Muscle of arm (tissue), 12 donors: ENCODE measurements around the gene RRAS2. TPM values are rescaled to one million over a fixed set of nuclear protein-coding genes. Genes with fewer than 3 reads are reported as not detected.
A peak's percentile ranks its signal among the peaks of the same experiment; 100 is the strongest.
"Not testable (repeated sequence)": the region's sequence is repeated elsewhere in the genome, so short reads cannot be mapped to it uniquely, and the experiment has no call there.

Experiments used
- DNase-seq: peaks from one replicate; pipeline ENCODE4 v3.0.0-alpha.2; 2013
- polyA plus RNA-seq, 12 donors: library from polyadenylated mRNA; unstranded; fragments of 120-200 nt; gene quantifications; one replicate each; pipeline ENCODE4 v1.2.1, GENCODE V29; 2013; ENCODE audit not compliant: insufficient read length in 12 of 12

Gene RRAS2
- polyA plus RNA-seq, 12 donors: 32.2 to 58.5 (median 46.9) TPM; not detected in 1

DNA sequence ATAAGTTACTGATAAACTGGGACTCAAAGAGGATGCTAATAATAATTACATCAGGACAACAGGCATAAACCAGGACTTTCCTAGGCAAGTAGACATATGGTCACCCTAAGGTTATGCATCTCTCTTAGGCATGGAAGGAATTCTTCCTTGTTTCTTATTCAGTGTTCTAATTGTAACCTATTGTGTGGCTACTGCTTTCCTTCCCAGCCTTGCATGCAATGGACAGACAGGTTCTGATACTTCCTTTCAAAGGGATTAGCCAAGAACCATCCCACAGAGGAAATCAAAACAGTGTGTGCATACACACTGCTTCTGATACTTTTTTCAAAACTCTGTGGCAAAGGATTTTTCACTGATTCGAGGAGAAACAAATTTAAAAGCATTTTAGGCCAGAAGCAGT, 48.3 kb downstream of the RRAS2 start:
- DNase-seq: no peak

DNA sequence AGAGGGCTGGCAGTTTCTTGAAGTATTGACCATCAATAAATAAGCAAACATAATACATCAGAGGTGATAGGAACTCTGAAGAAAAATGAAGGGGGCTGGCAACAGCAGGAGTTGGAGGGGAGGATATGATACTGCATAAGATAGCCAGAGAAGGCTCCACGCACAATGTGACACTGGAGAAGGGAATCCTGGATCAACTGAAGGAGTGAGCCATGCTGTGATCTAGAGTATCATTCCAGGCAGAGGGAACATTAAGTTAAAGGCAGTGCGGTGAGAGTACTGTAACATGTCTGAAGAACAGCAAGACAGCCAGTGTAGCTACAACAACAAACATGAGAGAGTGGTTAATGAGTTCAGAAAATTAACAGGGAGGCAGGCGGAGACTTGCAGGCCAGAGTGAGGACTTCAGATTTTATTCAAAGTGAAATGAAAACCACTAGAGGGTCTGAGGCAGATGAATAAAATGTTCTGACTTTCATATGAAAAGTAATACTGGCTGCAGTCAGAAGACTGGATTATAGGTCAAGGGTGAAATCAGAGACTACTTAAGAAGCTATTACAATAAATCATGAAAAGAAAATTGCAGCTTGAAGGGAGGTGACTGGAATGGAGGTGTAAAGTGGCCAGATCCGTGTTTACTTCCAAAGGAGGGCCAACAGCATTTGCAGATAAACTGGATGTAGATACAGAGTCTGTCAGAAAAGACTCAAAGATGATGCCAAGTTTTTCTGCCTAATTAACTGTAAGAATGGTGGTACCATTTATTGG, 49.4 kb downstream of the RRAS2 start:
- DNase-seq: no peak

DNA sequence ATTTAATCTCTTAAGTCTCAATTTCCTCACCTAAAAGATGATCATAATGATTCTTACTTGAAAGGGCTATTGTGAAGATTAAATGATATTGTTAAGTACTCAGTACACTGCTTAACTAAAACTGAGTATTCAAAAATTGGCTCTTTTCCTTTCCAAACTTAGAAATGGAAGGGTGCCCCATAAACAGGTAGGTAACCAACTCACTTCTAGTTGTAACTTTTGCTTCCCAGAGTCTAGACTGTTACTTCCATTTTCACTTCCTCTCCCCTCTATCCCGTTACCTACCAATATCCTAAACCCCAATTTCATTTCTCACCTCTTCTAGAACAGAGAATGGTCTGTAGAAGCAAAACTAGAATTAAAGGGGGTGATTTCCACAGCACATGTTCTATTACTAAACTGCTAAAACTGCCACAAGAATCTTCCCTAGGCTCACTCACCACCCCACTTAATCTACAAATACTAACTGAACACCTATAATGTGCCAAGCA, 50.0 kb downstream of the RRAS2 start:
- DNase-seq: no peak

DNA sequence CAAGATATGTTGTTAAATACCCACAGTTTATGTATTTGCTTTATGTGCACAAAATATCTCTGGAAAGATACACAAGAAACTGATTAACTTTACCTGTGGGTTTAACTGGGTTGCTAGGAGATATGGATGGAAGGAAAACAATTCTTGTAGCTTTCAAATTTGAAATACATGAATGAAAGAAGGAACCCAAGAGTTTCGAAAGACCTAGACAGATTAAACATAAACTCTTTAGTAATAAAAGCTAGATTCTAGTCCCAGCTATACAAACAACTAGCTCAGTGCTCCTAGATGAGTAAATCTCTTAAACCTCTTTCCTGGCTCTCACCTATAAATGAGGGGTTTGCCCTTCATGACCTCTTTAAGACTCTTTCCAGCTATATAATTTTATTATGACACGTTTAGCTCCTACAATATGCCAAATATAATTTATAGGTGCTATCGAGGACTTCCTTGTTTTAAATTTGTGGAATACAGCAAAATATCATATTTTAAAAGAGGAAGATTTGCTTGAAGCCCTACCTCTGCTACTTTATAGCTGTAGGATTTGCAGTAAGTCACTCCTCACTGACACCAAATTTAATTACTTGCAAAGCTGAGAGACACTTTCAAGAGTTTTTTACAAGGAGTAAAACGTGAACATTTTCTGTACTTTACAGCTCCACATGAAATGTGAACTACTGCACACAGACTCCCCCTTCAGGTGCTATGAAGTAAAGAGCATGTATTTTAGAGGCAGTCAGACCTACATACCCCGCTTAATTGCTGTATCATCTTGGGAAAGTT, 50.7 kb downstream of the RRAS2 start:
- DNase-seq: peak; percentile 6

DNA sequence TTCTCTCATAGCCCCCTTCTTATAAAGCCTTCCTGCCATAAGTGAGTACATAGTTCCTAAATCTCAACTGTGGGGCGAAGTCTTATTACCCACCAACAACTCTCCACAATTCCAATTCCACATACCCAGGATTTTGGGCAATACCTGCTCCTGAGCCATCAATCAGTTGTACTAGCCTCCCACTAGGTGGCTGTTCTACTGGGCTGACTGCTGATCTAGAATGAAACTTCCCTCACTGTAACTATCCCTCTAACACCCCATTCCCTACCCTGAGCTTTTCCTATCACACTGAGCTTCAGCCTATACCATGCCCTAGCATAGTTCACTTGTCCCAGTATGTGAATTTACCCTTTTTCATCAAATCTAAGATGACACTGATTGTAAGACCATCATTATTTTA, 52.5 kb downstream of the RRAS2 start:
- no peak for DNase-seq

DNA sequence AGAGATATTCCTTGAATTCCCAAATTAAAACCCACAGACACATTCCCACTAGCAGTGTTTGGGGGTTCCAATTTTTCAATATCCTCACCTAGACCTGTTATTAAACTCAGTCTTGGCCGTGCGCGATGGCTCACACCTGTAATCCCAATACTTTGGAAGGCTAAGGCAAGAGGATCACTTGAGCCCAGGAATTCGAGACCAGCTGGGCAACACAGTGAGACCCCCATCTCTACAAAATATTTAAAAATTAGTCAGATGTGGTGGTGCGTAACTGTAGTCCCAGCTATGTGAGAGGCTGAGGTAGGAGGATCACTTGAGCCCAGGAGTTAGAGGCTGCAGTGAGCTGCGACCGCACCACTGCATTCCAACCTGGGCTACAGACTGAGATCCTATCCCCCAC, 53.3 kb downstream of the RRAS2 start:
- no peak for DNase-seq

DNA sequence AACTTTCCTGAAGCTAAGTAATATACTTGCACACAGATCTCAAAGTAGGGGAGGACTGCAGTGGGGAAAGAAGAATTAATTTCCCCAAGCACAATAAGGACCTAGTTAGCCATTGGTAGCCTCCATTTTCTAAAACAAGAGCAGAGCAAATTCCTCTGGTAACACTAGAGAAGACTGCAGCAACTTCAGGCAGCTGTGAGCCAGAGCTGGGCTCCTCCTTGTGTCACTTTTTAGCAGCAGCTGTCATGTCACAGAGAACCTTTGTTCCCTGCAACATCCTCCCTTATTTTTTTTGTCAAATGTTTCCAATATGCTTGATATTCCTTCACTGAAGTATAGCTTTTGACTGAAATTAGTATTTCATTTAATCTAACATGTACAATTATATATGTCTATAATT, 54.4 kb downstream of the RRAS2 start:
- peak; percentile 11 for DNase-seq

DNA sequence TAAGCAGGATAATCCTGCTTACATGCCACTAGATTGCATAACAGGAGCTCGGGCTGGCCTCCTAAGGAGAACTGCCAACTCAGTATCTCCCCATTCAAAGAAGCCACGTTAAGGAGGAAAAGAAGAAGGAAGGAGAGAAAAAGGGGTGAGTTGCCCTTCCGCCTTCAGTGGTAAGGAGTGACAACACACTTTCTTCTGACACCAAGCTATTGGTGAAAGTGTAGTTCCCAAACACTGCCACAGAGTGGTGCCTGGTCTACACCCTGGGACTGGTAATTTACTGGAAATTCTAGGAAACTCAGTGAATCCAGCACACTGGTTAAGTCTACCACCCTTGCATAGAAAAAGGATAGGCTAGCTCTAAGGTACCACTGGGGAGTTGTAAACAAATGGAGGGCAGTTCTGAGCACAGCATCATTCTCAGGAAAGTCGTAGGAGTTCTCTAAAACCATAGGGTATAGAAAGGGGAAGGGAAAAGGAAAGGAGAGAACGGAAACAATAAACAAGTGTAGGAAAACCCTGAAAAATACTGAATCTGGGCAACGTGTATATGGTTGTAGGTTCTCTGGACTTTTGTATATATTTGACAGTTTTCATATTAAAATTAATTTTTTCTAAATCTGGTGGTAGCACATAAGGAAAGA, 58.2 kb downstream of the RRAS2 start:
- peak; percentile 55 for DNase-seq

DNA sequence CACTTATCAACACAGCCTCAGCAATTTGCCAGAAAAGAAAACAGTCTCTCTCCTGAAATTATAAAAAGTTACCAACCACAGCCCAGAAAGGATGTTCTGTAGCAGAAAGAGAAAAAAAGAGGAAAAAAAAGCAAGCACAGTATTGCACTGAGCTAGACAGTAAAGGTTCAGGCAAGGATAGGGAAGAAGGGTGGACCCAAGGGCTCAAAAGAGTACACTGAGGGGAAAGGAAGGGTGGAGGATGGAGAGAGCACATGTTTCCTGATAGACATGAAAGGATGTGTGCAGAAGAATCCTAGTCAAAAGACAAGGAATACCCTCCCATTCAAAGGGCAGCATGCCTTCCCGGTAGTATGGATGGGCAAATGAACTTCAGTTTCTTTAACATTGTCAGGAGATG, 59.1 kb downstream of the RRAS2 start:
- DNase-seq: no peak

DNA sequence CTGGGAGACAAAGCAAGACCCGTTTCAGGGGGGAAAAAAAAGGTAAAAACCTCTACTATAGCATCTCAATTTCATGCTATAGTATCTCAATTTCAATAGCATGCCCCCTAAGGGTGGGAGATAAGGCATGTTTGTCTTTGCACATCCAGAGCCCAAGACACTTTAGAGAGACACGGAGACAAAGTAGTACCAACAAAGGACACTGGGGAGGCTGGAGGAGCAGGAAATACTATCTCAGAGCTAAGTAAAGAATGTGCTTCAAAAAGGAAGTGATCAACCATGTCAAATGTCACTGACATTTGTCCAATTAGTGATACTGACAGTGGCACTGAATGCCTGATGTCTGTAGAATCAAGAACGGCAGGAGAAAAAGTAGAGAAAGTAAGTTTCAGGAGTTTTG, 68.6 kb downstream of the RRAS2 start:
- no peak for DNase-seq

DNA sequence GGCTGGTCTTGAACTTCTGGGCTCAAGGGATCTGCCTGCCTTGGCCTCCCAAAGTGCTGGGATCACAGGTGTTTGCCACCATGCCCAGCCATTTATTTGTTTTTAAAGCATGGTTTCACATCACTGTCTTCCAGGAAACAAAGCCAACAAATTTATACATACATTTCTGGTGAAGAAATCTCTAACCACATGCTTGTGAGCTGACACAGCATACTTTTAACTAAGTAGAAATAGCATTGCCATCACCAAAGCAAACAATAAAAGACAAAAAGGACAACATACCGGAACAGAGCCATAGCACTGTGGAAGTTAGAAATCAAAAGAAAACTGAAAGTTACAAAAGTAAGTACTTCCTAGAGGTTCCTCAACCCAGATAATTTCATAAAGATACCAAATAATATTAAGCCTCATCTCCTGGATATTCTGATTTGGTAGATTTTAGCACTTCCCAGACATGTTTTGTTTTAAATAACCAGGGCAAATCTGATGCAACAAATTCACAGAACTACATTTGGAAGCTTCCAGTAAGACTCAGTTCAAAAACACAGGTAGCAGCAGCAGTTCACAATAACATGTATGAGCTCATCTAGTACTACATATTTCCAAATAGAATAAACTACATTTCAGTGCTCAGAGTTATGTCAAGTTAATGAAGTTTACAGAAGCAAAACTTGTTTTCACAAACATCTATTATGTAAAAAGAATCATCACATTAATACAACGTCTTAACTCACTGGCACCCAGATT, 70.6 kb downstream of the RRAS2 start:
- DNase-seq: no peak

DNA sequence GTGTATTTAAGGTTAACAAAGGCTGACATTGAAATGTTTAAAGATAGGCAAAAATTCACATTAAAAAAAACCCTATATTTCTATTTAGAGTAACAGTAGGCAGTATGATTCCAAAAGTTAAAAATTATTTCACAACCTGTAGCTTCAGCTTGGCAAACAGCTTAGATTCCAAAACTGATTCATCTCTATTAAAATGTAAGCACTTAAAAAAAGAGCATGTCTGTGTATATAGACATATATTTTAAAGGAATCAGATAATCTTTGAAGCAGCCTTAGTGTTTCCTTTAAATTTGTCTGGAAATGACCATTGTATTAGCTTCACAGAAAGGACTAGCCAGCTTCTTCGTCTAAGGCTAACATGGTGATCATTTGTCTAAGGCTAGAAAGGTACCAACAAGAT, 80.1 kb downstream of the RRAS2 start:
- DNase-seq: not testable (repeated sequence)

DNA sequence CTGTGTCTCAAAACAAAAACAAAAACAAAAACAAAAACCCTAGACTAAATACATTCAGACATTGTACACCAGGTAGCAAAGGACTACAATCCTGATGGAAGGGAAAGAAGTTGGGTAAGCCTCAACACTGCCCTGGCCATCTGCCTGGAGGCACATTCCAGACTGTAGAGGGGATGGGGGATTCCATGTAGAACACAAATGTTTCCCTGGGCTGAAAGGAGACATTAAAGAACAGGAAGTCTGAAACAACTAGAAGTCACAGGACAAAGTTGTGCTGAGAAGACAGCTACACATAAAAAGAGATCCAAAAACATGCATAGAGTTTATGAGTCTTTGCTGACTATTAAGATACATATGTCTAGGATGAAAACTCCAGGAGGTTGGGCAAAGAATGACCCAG, 83.9 kb downstream of the RRAS2 start:
- DNase-seq: no peak

DNA sequence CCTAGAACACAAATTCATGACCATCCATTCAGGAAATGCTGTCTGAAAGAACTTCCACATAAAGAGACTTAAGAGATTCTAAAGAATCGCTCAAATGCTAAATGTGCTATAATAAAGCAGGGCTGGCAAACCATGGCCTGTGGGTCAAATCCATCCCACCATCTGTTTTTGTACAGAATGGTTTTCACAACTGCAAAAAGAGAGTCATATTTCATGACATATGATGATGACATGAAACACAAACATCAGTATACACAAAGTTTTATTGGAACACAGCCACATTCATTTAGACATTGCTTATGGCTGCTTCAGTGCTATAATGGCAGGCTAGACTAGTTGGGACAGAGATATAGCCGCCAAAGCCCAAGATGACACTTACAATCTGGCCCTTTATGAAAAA, 85.1 kb downstream of the RRAS2 start:
- no peak for DNase-seq

DNA sequence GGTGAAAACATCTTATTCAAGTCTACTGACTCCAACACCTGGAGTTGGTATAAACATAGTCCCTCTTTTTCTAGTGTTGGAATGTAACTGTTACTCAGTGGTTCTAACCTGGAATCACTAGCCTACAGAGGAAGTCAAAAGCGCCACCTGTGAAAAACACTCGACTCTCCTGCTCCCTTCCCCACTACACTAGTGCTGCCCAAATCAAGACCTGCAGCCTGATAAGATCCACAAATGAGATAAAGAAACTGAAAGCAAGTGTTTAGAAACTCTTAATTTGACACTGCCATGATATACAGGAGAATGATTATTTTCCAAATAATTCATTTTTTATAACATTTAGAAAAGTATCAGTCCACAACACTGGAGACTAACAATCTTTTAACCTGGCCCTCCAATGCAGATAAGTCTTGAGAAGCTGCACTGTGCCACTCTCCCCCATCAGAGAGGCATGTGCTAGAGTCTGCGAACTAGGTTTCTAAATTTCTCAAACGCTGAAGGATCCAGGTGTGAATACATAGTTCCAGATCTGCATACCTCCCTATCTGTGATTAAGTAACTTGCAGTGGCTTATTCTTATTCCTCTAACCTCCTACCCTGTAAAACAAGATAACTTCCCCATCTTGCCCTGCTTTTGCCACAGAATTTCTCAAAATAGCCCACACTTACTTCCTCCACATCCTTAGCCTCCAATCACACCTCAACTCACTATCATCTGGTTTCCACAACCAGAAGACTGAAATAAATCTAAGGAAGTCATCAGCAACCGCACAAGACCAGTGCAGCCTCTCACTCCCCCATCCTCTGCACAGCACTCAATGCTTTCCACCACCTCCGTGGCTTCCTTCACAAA, 88.1 kb downstream of the RRAS2 start:
- no peak for DNase-seq

DNA sequence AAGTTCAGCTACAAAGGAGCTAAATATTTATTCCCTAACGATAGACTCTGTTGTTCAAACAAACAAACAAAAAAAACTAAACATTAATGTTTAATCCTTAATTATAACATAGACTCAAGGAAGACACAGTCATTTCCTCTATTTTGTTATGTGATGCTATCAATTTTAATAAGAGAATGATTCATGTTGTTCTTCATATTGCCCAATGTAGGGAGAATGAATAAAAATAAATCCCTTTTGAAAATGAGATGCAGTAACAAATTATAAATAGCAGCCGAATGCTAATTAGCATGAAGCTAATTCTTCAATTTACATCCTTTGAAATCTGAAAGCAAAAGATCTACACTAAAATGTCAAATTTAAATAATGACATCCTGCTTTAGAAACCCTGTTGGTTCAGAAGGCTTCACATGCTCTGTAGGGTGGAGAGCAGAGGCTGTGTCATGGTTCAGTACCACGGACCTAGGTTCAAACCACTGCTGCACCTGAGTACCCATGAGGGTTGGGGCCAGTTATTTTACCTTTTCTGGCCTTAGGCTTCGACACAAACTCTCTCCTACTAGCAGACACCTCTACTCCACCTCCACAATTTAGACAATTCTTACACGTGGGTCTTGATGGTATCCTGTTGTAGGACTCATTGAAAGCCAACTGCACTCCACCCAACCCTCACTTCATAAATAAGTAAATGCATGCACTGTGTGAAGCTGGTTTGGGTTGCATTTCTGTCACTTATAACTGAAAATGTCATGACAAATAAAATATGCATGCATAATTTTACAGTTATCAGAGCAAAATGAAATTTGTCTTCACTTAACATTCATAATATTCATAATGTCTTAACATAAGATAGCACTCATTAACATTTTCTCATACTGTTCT, 89.0 kb downstream of the RRAS2 start:
- no peak for DNase-seq

DNA sequence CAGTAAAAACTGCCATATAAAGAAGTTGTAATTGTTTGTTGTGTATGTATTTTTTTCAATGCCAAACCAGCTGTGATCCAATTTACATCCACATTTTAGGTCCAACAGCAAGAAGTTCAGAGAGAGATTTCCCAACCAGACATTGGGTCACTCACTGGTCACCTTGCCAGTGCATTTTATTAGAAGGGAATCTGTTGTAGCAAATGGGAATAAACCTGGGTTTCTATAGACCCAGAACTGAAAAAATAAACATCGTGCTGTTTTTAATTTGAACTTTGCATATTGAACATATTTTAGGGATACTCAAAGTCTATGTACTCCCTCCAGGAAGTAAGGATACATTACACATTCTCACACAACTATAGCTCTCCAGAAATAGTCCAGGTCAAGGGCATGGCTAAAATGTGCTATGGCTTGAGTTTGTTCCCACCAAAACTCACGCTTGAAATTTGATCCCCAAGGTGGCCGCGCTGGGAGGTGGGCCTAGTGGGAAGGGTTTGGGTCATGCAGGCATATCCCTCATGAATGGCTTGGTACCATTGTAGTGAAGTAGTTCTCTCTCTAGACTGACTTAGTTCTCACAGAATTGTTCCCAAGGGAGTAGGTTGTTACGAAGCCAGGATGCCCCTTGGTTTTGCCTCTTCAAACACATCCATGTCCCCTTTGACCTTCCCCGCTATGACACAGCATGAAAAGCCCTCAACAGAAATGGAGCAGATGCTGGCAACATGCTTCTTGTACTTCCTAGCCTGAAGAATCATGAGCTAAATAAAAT, 90.9 kb downstream of the RRAS2 start:
- DNase-seq: no peak

DNA sequence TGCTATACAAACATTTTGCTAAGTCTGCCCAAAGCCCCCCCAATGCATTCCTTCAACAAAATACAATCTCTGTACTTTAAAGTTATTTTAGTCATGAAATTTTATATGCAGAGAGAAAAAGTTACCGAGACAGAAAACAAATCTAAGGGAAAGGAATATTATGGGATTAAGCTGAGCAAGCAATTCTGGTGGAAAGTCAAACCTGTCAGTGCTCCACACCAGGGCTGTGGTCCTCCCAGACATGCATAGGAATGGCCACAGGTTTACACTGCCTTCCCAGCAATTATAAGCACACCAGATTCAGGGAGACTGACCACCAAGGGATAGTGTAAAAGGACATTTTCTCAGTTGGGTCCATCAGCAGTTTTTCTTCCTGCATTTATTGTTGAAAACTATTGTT, 92.4 kb downstream of the RRAS2 start:
- DNase-seq: no peak

DNA sequence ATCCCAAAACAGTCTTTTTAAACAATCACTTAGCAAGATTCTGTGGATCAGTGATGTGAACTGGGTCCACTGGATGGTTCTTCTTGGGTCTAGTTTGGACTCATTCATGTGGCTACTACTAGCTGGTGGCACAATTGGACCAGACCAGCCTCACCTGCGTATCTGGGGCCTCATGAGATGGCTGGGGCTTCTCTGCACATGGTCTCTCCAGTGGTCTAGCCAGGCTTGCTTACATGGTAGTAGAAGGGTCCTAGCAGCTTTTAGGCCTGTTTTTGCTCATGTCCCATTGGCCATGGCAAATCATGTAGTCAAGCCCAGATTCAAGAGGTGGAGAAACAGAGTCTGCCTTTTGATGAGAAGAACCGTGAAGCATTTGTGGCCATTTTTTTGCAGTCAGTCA, 94.0 kb downstream of the RRAS2 start:
- DNase-seq: no peak
